GM15510 (cell line): ENCODE data around the gene IARS2.

Source experiments
- POLR2A ChIP-seq: IDR thresholded peaks from 3 replicates; pipeline ENCODE4 v1.6.1; 2011; ENCODE audit warnings: borderline replicate concordance; ENCODE audit not compliant: insufficient read length; ENCODE audit errors: extremely low read depth

The IARS2 gene

GRCh38 chr1:220089650-220090556 lies 4.0 kb upstream of the IARS2 start, which contains the start of gene BPNT1:
Gene BPNT1, minus strand, starts transcription at chr1:220089788. Its CDS starts 9,942 bp downstream, at chr1:220079846.
- peak; percentile 83 for TF ChIP-seq POLR2A

- TF ChIP-seq POLR2A = no peak
Measured at GRCh38 chr1:220092694-220093093, 1.2 kb upstream of the IARS2 start.

- no peak for TF ChIP-seq POLR2A
Measured at GRCh38 chr1:220093361-220094015, 444 bp upstream of the IARS2 start.

GRCh38 chr1:220099826-220100225 lies 5.9 kb downstream of the IARS2 start:
- TF ChIP-seq POLR2A = no peak

GRCh38 chr1:220113136-220113695 lies 19.3 kb downstream of the IARS2 start:
- no peak for TF ChIP-seq POLR2A

- TF ChIP-seq POLR2A = no peak
Measured at GRCh38 chr1:220119043-220119512, 25.1 kb downstream of the IARS2 start.

GRCh38 chr1:220121791-220122530 lies 28.0 kb downstream of the IARS2 start:
- TF ChIP-seq POLR2A = no peak

- TF ChIP-seq POLR2A = no peak
Measured at GRCh38 chr1:220123066-220123465, 29.1 kb downstream of the IARS2 start.

- TF ChIP-seq POLR2A = no peak
Measured at GRCh38 chr1:220123889-220124288, 30.0 kb downstream of the IARS2 start.

GRCh38 chr1:220124542-220124941 lies 30.6 kb downstream of the IARS2 start:
- TF ChIP-seq POLR2A = no peak

GRCh38 chr1:220127076-220127475 lies 33.1 kb downstream of the IARS2 start:
- TF ChIP-seq POLR2A = no peak

- TF ChIP-seq POLR2A = no peak
Measured at GRCh38 chr1:220129479-220130210, 35.7 kb downstream of the IARS2 start.

GRCh38 chr1:220135755-220136154 lies 41.8 kb downstream of the IARS2 start:
- TF ChIP-seq POLR2A = no peak
